ENCODE measurements around the gene DHX57. TPM values are rescaled to one million over a fixed set of nuclear protein-coding genes. Genes with fewer than 3 reads are reported as not detected.

DHX57 gene
- total and polyA plus RNA-seq, 8 donors = 14.7 to 42.8 (median 38.1) TPM

DNA sequence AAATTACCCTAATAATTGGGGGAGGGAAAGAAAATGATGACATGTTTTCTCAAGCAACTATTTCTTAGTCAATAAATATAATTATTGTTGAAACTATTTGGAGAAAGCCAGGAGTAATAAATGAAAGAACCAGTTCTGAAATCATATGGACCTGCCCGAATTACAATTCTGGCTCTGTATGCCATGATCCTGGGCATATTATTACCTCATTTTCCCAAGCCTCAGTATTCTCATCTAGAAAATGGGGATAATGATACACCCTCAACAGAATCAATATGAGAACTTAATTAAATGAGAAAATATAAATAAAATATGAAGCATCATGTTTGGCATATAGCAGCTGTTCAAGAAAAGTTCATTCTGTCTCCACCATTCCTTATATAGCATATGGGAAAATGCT lies 36.9 kb upstream of the DHX57 start:
- intact Hi-C loops (cut with DNase I) = no loop called here
- H3K36me3 ChIP-seq = no peaks in the 10 kb centered on the region
- no peak overlapping the region for H3K27ac ChIP-seq
- TF ChIP-seq, protein P1, sequence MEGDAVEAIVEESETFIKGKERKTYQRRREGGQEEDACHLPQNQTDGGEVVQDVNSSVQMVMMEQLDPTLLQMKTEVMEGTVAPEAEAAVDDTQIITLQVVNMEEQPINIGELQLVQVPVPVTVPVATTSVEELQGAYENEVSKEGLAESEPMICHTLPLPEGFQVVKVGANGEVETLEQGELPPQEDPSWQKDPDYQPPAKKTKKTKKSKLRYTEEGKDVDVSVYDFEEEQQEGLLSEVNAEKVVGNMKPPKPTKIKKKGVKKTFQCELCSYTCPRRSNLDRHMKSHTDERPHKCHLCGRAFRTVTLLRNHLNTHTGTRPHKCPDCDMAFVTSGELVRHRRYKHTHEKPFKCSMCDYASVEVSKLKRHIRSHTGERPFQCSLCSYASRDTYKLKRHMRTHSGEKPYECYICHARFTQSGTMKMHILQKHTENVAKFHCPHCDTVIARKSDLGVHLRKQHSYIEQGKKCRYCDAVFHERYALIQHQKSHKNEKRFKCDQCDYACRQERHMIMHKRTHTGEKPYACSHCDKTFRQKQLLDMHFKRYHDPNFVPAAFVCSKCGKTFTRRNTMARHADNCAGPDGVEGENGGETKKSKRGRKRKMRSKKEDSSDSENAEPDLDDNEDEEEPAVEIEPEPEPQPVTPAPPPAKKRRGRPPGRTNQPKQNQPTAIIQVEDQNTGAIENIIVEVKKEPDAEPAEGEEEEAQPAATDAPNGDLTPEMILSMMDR (IDR thresholded peaks at IDR 0.05) = no peak
- DNase-seq = no peak
- no peaks in the 10 kb centered on the region for H3K4me1 ChIP-seq
- H3K4me3 ChIP-seq = no peak overlapping the region
- no peaks in the 10 kb centered on the region for H3K9me3 ChIP-seq
- ATAC-seq = no peak
- H3K27me3 ChIP-seq = no peaks in the 10 kb centered on the region

DNA sequence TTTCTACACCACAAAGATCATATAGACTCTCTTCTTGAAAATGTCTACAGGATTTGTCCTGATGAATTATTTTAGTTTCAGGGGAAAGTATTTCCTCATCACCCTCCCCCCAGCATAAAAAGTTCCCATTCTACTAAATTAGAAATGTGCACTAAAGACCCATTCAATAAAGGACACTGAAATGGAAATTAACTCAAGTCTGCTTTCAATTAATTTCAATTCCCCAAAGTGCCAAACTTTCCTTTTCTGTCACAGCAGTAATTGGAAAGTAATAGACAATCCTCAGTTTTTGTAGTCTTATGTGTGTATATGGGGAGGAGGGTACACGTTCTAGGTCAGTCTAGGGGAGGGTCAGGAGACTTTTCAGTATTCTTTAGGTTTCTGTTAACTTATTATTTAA lies 35.5 kb upstream of the DHX57 start:
- no peak for ATAC-seq
- intact Hi-C loops (cut with DNase I) = no loop called here

DNA sequence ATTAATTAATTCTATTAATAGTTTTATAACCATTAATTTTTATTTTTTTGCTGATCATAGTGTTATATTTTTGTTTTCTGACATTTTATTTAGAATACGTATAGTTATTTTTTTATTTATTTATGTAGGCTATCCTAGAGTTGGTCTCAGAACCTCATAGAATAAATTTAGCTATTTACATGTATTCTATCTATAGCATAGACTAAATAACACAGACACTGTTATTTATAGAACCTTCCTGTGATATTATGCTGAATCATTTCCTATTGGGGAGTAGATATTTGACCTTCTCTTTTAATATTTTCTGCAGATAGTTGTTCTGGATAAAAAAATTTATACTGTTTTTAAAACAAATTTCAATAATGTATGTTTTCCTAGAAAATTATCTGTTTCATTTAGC lies 34.1 kb upstream of the DHX57 start:
- no peaks in the 10 kb centered on the region for H3K27me3 ChIP-seq
- no peak for DNase-seq
- H3K27ac ChIP-seq = no peak overlapping the region
- intact Hi-C loops (cut with DNase I) = no loop called here
- no peak overlapping the region for H3K4me3 ChIP-seq
- TF ChIP-seq, protein P1 (IDR thresholded peaks at IDR 0.05) = no peak
- no peaks in the 10 kb centered on the region for H3K36me3 ChIP-seq
- H3K9me3 ChIP-seq = no peaks in the 10 kb centered on the region
- no peaks in the 10 kb centered on the region for H3K4me1 ChIP-seq
- ATAC-seq = no peak

More for the DNA sequence above, 35.5 kb upstream of the DHX57 start:
- Histone ChIP-seq H3K36me3 (no peaks in the 10 kb centered on the region), H3K9me3 (no peaks in the 10 kb centered on the region), H3K27ac (no peak overlapping the region), H3K4me1 (no peaks in the 10 kb centered on the region), H3K27me3 (no peaks in the 10 kb centered on the region), H3K4me3 (no peak overlapping the region)
- DNase-seq = no peak
- TF ChIP-seq, protein P1 (IDR thresholded peaks at IDR 0.05) = no peak

DNA sequence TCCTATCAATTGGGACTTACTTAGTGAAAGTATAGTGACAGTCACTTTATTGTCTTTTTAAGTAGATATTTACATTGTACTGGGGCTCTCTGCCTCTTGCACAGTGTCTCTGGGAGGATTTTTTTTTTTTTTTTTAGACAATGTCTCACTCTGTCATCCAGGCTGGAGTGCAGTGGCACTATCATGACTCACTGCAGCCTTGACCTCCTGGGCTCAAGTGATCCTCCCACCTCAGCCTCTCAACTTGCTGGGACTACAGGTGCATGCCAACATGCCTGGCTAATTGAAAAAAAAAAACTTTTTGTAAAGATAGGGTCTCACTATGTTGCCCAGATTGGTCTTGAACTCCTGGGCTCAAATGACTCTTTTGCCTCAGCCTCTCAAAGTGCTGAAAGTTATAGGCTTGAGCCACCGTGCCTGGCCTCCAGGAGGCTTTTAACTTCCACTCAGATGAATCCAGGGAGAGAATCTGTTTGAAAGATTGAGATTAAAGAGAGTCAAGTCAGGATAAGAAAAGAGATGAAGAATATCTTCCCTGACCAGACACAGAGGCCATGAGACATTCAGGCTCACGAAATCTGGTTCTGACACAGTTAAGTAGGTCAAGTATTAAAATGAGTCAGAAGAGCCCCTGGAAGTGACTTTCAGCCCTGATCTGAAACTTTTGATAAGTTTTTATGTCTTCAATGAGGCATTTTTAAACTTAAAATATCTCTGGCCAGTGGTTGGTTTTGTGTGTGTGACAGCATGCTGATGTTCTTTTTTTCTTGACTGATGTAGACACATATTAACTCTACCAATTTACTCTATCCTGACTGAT lies 32.2 kb upstream of the DHX57 start:
- intact Hi-C loops (cut with DNase I) = no loop called here
- Histone ChIP-seq H3K4me3 (no peak overlapping the region), H3K27ac (no peak overlapping the region), H3K4me1 (no peaks in the 10 kb centered on the region), H3K27me3 (no peaks in the 10 kb centered on the region), H3K9me3 (no peaks in the 10 kb centered on the region), H3K36me3 (no peaks in the 10 kb centered on the region)
- DNase-seq (no peak), ATAC-seq (no peak)
- TF ChIP-seq, protein P1 (IDR thresholded peaks at IDR 0.05) = no peak

DNA sequence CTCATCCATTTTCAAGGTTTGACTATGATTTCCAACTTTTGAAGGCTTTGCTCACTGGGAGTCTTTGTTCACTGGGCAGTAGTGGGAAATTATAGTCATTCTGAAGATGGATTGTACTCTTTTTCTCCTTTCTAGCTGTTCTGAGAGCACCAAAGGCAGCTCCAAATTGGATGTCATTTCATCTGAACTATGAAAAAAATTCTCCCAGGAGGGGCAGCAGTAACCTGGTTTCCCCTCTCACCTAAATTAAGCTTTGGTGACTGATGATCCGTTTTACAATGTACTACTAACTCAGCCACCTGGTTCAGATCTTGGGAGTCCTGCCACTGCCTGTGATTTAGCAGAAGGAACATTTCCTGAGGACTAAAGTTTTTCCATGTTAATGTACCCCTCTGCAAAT lies 31.5 kb upstream of the DHX57 start:
- Histone ChIP-seq H3K4me3 (no peak overlapping the region), H3K9me3 (no peaks in the 10 kb centered on the region), H3K36me3 (no peaks in the 10 kb centered on the region), H3K27ac (no peak overlapping the region), H3K4me1 (no peaks in the 10 kb centered on the region), H3K27me3 (no peaks in the 10 kb centered on the region)
- TF ChIP-seq, protein P1 (IDR thresholded peaks at IDR 0.05) = no peak
- DNase-seq (no peak), ATAC-seq (no peak)
- intact Hi-C loops (cut with DNase I) = no loop called here
